ENCODE results near the gene ASB18.

GRCh38 chr2:236163471-236164200 lies 100.6 kb downstream of the ASB18 start:
- TF ChIP-seq, protein P1, sequence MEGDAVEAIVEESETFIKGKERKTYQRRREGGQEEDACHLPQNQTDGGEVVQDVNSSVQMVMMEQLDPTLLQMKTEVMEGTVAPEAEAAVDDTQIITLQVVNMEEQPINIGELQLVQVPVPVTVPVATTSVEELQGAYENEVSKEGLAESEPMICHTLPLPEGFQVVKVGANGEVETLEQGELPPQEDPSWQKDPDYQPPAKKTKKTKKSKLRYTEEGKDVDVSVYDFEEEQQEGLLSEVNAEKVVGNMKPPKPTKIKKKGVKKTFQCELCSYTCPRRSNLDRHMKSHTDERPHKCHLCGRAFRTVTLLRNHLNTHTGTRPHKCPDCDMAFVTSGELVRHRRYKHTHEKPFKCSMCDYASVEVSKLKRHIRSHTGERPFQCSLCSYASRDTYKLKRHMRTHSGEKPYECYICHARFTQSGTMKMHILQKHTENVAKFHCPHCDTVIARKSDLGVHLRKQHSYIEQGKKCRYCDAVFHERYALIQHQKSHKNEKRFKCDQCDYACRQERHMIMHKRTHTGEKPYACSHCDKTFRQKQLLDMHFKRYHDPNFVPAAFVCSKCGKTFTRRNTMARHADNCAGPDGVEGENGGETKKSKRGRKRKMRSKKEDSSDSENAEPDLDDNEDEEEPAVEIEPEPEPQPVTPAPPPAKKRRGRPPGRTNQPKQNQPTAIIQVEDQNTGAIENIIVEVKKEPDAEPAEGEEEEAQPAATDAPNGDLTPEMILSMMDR (IDR thresholded peaks at IDR 0.05) = no peak
- TF ChIP-seq ZFX (IDR thresholded peaks at IDR 0.05; ENCODE audit: borderline replicate concordance) = no peak

Measured in 22Rv1 (cell line).